GM19324 (cell line): Measurements from ENCODE around the gene RNASE4.
"Not testable (repeated sequence)": the region's sequence is repeated elsewhere in the genome, so short reads cannot be mapped to it uniquely, and the experiment has no call there.

Experiments used
- ATAC-seq: cut with Tn5 transposase; IDR thresholded peaks from one replicate; pipeline ENCODE4 v1.9.1; 2021; ENCODE audit warnings: mild to moderate bottlenecking, moderate library complexity; ENCODE audit not compliant: unreplicated experiment, low FRiP score

RNASE4 gene

GRCh38 chr14:20683891-20684661 lies at the start of gene RNASE4:
Gene RNASE4 (plus strand): TSS chr14:20684560. CDS start chr14:20699372, 14,812 bp downstream.
- ATAC-seq: peak; percentile 25

DNA sequence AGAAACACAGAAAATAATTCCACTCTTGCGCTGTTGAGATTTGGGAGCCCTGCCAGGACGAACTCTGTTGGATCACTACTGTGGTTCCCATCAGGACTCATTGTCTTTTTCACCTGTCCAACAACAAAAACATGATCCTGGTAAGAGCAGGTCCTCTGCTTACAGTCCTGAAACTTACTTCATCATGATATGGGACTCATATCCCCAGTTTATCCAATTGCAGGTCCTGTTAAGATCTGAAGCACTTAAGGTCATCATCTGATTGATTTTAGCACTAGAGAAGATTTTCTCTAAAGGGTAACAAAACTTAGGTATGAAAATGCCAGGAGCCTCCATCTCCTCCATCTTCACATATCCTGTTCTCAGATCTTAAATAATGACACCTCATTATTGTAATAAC lies 42.8 kb upstream of the RNASE4 start, which contains the start of gene OR6S1:
Gene OR6S1, minus strand, starts transcription at position 101 of the 400 bp plus-strand sequence. Its CDS starts 0 bp downstream, at position 101.
- ATAC-seq: no peak

GRCh38 chr14:20642182-20642581 lies 42.2 kb upstream of the RNASE4 start:
- no peak for ATAC-seq

DNA sequence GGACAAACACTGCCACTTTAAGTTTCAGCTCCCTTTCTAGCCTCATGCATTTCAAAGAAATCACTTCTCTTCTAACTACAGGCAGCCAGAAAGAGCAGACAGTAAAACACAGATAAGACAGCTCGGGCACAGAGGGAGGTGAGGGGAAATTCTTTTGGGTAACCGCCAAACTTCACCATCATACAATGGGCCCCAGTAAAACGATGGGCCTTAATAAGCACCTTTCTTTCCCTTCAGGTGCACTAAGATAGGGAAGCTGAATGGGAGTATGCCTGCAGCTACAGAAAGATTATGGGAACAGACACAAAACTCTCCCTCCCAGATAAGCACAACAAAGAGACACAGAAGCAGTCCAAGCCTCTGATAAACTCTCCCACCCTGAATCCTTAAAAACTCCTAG lies 41.6 kb upstream of the RNASE4 start:
- ATAC-seq: not testable (repeated sequence)

DNA sequence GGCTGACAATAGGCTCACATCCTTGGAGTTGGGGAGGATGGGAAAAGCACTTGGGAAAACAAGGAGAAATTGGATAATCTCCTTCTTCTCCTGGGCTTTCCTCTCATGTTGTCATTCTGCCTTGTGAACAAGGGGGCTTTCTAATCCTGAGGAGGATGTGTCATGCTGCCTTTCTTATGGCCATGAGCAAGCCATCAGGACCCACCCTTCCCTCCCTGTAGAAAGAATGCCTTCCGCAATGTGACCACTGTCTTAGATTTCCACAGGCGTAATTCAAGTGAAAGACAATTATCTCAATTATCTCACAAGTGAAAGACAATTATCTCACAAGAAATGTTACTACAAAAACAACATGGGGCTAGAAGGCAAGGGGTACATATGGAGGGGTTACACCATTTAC lies 39.8 kb upstream of the RNASE4 start:
- no peak for ATAC-seq

GRCh38 chr14:20645481-20645880 lies 38.9 kb upstream of the RNASE4 start:
- ATAC-seq: no peak

DNA sequence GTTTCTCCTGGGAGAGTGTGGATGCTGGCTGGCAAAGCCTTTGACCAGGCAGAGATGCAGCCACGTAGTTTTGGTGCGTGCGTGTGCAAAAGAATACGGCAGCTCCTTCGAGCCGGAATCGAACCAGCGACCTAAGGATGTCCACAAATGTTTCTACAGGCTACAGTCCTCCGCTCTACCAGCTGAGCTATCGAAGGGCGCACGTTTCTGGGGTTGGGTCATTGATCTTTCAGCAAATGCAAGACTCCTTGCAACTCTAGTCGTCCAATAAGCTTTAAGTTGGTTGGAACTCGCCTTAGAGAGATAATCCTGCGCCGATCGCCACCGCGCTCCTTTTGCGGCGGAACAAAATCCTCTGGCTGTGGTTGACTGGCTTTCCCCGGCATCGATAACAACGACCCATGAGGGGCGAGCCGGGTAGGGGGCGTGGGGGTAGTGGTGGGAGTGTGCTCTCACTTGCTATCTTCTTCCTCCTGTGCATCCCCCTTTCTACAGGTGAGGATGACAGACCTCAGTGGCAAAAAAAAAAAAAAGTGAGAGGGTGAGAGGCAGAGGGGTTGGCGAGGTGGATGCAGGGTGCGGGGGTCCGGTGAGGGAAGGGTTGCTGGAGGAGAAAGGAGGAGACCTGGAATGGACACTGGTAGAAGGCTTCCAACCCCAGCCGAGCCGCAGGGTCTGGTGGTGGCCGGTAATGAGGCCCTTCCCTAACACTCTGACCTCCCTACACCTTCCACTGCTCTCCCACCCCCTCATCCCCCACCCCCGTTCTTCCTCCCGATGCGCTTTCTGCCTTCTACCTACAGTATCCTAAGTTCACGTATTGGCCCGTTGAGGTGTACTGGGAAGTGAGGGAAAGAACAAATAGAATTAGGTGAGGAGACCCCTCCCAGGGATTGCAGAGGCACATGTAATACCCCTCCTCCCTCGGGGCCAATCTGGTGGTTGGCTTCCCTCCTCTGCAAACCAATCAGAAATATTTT lies 31.1 kb upstream of the RNASE4 start:
- ATAC-seq: no peak

DNA sequence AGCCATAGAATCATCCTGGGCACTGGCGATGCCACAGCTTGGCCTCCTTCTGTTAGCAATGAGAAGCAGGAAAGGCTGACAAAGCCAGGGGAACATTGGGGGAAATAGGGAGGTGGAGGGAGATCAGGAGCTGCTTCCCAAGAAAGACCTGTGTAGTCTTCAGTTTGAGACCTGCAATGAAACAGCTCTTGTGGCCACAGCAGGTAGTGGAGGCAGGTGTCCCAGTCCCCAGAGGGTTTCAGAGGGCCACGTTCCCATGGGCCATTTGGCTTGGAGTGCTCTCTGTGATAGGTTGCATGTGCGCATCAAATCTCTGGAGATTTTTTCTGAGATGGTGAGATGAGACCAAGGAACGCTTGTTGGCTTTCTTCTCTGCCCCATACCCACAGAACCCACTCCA lies 28.5 kb upstream of the RNASE4 start:
- no peak for ATAC-seq

DNA sequence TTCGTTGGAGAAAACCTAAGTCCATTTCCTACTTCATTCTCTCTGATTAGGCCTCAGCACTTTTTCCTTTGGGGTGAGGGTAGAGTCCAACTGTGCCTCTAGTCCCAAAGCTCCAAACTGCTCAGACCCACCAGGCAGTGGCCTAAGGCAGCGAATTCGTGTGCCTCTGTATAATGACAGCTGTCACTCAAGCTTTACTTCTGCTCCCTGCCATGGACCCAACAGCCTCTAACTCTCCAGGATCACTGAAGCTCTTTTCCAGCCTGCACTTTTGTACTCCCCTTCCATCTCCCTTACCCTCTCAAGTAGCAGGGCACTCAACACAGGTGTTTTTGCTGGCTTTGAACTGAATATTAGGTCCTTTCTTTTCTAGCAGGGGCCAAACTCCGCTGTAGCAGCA lies 28.1 kb upstream of the RNASE4 start:
- no peak for ATAC-seq

- no peak for ATAC-seq
These were observed 26.8 kb upstream of the RNASE4 start for GRCh38 chr14:20657216-20658211.

GRCh38 chr14:20658246-20658645 lies 26.1 kb upstream of the RNASE4 start:
- no peak for ATAC-seq

- no peak for ATAC-seq
These were observed 25.0 kb upstream of the RNASE4 start for GRCh38 chr14:20659336-20659735.

- ATAC-seq: no peak
These were observed 24.5 kb upstream of the RNASE4 start for GRCh38 chr14:20659813-20660395.

- ATAC-seq: no peak
These were observed 23.2 kb upstream of the RNASE4 start for GRCh38 chr14:20661197-20661596.

DNA sequence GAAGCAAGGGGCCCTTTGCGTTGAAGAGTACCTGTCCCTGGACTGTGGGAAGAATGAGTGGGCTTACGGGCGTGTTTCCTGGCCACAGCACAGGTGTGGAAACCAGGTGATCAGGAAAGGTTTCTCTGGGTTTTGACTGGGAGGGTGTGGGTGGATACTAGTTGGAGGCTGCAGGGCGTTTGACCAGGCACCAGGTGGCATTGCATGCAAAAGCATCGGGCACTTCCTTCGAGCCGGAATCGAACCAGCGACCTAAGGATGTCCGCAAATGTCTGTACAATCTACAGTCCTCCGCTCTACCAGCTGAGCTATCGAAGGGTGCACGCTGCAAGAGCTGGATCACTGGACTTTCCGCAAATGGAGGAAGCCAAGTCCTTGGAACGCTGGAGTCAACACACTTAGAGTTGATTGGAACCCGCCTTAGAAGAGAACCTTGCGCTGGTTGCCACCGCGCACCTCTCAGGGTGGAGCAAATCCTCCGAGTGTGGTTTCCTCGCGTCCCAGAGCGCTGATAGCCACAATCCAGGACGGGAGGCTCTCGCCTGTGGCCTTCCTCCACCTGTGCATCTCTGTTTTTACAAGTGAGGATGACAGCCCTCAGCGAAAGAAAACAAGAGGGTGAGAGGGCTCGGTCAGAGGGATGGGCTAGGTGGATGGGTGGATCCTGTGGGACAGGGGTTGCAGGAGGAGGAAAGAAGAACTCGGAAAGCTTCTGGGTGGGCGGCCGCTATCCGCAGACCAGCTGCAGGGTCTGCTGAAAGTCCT lies 21.2 kb upstream of the RNASE4 start:
- no peak for ATAC-seq

DNA sequence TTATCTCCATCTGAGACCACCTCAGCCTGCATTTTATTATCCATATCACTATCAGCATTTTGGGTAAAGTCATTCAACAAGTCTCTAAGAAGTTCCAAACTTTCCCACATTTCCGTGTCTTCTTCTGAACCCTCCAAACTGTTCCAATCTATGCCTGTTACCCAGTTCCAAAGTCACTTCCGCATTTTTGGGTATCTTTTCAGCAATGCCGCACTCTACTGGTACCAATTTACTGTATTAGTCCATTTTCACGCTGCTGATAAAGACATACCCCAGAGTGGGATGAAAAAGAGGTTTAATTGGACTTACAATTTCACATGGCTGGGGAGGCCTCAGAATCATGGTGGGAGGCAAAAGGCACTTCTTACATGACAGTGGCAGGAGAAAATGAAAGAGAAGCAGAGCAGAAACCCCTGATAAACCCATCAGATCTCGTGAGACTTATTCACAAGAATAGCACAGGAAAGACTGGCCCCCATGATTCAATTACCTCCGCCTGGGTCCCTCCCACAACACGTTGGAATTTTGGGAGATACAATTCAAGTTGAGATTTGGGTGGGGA lies 17.9 kb upstream of the RNASE4 start:
- not testable (repeated sequence) for ATAC-seq

- peak; percentile 63 for ATAC-seq
These were observed 16.4 kb upstream of the RNASE4 start for GRCh38 chr14:20667957-20668356.

DNA sequence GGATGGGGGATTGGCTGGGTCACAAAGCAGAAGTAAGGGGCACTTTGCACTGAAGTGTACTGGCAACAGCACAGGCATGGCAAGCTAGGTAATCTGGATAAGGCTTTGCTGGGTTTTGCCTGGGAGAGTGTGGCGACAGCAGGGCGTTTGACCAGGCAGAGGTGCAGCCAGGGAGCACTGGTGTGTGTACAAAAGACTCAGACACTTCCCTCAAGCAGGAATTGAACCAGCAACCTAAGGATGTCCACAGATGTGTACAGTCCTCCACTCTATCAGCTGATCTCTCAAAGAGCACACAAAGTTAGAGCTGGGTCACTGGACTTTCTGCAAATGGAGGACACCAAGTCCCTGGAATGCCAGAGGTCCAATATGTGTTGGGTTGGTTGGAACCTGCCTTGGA lies 15.4 kb upstream of the RNASE4 start:
- ATAC-seq: no peak
